Ureter (tissue), 1 donor: ENCODE results near the gene GPM6B. TPM values are rescaled to one million over a fixed set of nuclear protein-coding genes. Genes with fewer than 3 reads are reported as not detected.
"Not testable (repeated sequence)": the region's sequence is repeated elsewhere in the genome, so short reads cannot be mapped to it uniquely, and the experiment has no call there.

Source experiments
- DNase-seq: peaks from one replicate; pipeline ENCODE4 v3.0.0-alpha.2; 2020; ENCODE audit warnings: low spot score
- total RNA-seq: library from RNA; stranded (reverse); gene quantifications from one replicate; pipeline ENCODE4 v1.2.4, GENCODE V29; 2023
- donor health status: DM: yes; HTN: yes; CAD: no.

Gene GPM6B
- total RNA-seq, 1 donor from 2014 or later, result 15.9 TPM

GRCh38 chrX:13732246-13733067 lies 84.4 kb downstream of the GPM6B start:
- no peak for DNase-seq

- DNase-seq, result not testable (repeated sequence)
Observed at GRCh38 chrX:13730523-13730922, 86.4 kb downstream of the GPM6B start.

GRCh38 chrX:13726583-13726982 lies 90.3 kb downstream of the GPM6B start:
- DNase-seq, result not testable (repeated sequence)

GRCh38 chrX:13724878-13725277 lies 92.0 kb downstream of the GPM6B start:
- not testable (repeated sequence) for DNase-seq

- no peak for DNase-seq
Observed at GRCh38 chrX:13721819-13722519, 94.9 kb downstream of the GPM6B start.

- DNase-seq, result no peak
Observed at GRCh38 chrX:13721371-13721770, 95.5 kb downstream of the GPM6B start.

Other genes with a start within 250 kb of the GPM6B start
- 0.78 TPM for gene EGFL6, start 247.5 kb downstream of the GPM6B start, total RNA-seq
- gene TCEANC, start 164.0 kb downstream of the GPM6B start, total RNA-seq, result 3.4 TPM
- 25.1 TPM for gene RAB9A, start 128.0 kb downstream of the GPM6B start, total RNA-seq
- 17.4 TPM for gene TRAPPC2, start 82.5 kb downstream of the GPM6B start, total RNA-seq
- 40.7 TPM for gene OFD1, start 82.3 kb downstream of the GPM6B start, total RNA-seq
- 29.5 TPM for gene GEMIN8, start 212.8 kb upstream of the GPM6B start, total RNA-seq